Measurements from ENCODE around the gene SLCO3A1.

DNA sequence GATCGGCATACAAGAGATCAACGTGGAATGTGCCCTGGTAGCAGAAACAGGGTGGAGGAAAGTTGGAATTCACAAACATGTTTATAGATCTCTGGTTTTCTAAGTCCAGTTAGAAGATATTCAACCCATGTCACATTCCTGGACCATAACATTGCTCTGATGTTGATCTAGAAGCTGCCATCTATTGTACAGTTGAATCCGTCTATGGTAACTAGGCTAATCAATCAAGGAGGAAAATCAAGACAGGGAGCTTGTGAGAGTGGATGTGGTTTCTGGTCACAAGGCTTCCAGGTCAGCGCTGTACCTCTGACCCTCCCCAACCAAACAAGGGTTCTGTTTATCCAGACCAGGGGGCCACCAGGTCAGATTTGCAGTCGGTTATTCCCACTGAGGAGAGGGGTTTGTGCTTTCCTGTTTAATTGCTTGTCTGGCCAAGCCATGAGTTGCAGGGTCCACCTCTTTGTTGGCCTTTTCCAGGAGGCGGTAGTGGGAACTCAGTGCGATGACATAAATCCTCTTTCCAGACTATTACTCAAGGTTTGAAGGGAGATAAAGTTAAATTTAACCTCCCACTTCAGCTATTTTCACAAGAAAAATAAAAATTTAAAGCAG lies 130.3 kb downstream of the SLCO3A1 start:
- TF ChIP-seq MAX (IDR thresholded peaks at IDR 0.05) (no peak), CTCF (IDR thresholded peaks at IDR 0.05 in 2 of 3, conservative IDR thresholded peaks at IDR 0.05 in 1 of 3; ENCODE audit: borderline replicate concordance in 1 of 3, insufficient read depth in 1 of 3, low read depth in 2 of 3, low read length in 2 of 3) (no peak), TCF7L2 (IDR thresholded peaks at IDR 0.05; ENCODE audit: borderline replicate concordance, extremely low read depth, insufficient read depth, insufficient read length) (no peak), ZNF274 (IDR thresholded peaks at IDR 0.05; ENCODE audit: low read depth, low read length) (no peak), POLR2AphosphoS5 (IDR thresholded peaks at IDR 0.05; ENCODE audit: low read depth, low read length) (no peak), EZH2 (IDR thresholded peaks at IDR 0.05) (no peak), EZH2phosphoT487 (IDR thresholded peaks at IDR 0.05; ENCODE audit: borderline replicate concordance) (no peak), POLR2A (IDR thresholded peaks at IDR 0.05; ENCODE audit: borderline replicate concordance, extremely low read depth, insufficient read depth, insufficient read length) (no peak), CBX3 (IDR thresholded peaks at IDR 0.05; ENCODE audit: low read depth) (no peak), SRF (IDR thresholded peaks at IDR 0.05; ENCODE audit: low read depth) (no peak)
- TF ChIP-seq, protein P1, sequence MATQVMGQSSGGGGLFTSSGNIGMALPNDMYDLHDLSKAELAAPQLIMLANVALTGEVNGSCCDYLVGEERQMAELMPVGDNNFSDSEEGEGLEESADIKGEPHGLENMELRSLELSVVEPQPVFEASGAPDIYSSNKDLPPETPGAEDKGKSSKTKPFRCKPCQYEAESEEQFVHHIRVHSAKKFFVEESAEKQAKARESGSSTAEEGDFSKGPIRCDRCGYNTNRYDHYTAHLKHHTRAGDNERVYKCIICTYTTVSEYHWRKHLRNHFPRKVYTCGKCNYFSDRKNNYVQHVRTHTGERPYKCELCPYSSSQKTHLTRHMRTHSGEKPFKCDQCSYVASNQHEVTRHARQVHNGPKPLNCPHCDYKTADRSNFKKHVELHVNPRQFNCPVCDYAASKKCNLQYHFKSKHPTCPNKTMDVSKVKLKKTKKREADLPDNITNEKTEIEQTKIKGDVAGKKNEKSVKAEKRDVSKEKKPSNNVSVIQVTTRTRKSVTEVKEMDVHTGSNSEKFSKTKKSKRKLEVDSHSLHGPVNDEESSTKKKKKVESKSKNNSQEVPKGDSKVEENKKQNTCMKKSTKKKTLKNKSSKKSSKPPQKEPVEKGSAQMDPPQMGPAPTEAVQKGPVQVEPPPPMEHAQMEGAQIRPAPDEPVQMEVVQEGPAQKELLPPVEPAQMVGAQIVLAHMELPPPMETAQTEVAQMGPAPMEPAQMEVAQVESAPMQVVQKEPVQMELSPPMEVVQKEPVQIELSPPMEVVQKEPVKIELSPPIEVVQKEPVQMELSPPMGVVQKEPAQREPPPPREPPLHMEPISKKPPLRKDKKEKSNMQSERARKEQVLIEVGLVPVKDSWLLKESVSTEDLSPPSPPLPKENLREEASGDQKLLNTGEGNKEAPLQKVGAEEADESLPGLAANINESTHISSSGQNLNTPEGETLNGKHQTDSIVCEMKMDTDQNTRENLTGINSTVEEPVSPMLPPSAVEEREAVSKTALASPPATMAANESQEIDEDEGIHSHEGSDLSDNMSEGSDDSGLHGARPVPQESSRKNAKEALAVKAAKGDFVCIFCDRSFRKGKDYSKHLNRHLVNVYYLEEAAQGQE (IDR thresholded peaks at IDR 0.05; ENCODE audit: low read depth): no peak
- TF ChIP-seq, protein P2, sequence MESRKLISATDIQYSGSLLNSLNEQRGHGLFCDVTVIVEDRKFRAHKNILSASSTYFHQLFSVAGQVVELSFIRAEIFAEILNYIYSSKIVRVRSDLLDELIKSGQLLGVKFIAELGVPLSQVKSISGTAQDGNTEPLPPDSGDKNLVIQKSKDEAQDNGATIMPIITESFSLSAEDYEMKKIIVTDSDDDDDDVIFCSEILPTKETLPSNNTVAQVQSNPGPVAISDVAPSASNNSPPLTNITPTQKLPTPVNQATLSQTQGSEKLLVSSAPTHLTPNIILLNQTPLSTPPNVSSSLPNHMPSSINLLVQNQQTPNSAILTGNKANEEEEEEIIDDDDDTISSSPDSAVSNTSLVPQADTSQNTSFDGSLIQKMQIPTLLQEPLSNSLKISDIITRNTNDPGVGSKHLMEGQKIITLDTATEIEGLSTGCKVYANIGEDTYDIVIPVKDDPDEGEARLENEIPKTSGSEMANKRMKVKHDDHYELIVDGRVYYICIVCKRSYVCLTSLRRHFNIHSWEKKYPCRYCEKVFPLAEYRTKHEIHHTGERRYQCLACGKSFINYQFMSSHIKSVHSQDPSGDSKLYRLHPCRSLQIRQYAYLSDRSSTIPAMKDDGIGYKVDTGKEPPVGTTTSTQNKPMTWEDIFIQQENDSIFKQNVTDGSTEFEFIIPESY (IDR thresholded peaks at IDR 0.05; ENCODE audit: extremely low read depth, insufficient replicate concordance, low read length): no peak

Data from HCT116 (cell line).